Erythroblast (primary cell): ENCODE measurements around the gene KCNIP3.

Experiments
- DNase-seq, 2 experiments: peaks; one replicate each; lab custom pipeline; 2025; lab: John Stamatoyannopoulos, UW
- GATA1 ChIP-seq: IDR thresholded peaks from 2 replicates; pipeline ENCODE4 v1.6.1; 2011; ENCODE audit warnings: low read depth, mild to moderate bottlenecking, control low read depth, low read length, moderate library complexity
- POLR2A ChIP-seq: IDR thresholded peaks from 2 replicates; pipeline ENCODE4 v1.6.1; 2011; ENCODE audit warnings: mild to moderate bottlenecking, low read length

Gene KCNIP3

DNA sequence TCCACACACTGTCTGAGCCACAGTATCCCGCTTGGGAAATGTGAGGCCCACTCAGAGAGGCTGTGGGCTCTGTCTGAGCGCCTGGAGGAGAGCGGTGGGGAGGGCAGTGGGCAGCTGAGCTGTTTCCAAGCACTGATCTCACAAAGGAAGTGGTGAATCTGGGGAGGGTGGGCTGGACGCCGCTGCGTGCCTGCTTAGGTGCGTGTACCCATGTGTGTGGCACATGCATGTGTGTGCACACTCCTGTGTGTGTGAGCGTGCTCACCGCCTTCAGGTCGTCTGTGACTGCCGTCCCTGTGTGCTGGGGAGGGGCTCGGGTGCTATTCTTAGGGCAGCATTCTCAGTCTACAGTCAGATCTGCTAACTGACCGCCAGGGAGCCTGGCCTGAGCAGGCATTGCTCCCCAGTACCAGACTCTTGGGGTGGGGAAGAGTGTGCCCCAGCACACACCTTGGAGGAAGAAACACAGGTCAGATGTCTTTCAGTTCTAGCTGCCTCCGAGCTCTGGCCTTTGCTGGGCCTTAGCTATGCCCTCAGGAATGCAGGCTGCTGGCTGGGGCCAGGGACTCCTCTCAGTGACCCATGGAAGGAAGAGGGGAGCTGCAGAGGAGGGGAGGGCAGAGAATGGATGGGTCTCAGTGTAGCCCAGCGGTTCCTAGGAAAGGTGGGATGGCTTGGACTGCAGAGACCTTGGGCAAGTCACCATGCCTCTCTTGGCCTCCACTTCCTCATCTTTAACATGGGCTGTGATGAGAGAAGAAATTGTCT is 31.4 kb downstream of the KCNIP3 start:
- DNase-seq: no peak

GRCh38 chr2:95329401-95329800 is 32.3 kb downstream of the KCNIP3 start:
- TF ChIP-seq GATA1: no peak
- TF ChIP-seq POLR2A: no peak
- no peak for DNase-seq

More for the DNA sequence above, 31.4 kb downstream of the KCNIP3 start:
- no peak for TF ChIP-seq GATA1
- no peak for TF ChIP-seq POLR2A

- TF ChIP-seq POLR2A: no peak
- TF ChIP-seq GATA1: no peak
- no peak for DNase-seq
Observed at GRCh38 chr2:95329891-95330793, 33.0 kb downstream of the KCNIP3 start.

- no peak for DNase-seq
- no peak for TF ChIP-seq POLR2A
- TF ChIP-seq GATA1: no peak
Observed at GRCh38 chr2:95330794-95331338, 33.7 kb downstream of the KCNIP3 start.

DNA sequence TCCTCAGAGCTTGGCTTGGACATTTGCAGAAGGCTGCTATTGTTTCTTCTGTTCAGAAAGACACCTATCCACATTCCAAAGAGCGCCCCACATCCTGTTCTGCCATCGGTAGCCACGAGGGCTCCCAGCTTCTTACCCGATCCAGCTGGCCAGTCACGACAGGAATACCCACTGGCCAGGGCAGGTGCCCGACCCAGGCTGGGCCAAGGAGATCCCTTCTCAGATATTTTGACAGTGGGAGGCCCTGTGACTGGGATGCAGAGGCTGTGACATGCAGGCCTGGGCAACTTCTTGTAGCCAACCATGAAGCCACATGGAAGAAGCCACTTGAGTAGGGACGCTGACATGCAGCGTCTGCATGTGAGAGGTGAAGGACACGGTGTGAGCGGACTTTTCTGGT is 34.5 kb downstream of the KCNIP3 start:
- TF ChIP-seq POLR2A: no peak
- DNase-seq: no peak

DNA sequence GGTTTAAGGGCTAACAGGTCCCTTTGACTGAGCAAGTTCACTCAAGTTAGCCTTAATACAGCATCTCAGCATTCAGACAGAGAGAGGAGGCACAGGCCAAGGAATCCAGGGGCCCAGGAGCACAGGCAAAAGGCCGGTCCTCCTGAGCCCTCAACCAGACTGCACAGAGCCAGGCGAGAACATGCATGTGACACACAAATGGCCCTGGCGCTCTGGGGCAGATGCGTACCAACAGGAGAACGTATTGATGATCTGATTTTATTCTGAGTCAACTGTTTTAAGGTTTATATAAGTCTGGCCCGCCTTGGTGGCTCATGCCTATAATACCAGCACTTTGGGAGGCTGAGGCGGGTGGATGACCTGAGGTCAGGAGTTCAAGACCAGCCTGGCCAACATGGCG is 34.9 kb downstream of the KCNIP3 start:
- no peak for DNase-seq
- TF ChIP-seq GATA1: no peak
- no peak for TF ChIP-seq POLR2A

DNA sequence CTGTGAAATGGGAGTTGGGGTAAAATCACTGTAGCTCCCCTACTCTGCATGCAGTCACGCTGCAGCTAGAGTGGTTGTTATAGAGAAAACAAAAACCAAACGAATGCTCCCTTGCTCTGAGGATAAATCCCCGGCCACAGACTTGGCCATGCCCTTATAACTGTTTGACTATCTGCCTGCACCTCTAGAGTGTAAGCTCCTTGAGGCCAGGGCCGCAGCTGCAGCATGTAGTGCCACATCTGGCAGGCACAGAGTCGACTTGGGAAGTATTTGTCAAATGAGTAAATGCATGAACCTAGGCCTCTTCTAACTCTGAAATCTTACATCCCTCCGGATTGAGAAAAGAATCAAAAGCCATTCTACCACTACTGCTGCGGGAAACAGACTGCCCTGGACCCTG is 35.9 kb downstream of the KCNIP3 start:
- DNase-seq: no peak

GRCh38 chr2:95333888-95334338 is 36.8 kb downstream of the KCNIP3 start:
- no peak for TF ChIP-seq POLR2A
- no peak for TF ChIP-seq GATA1
- DNase-seq: no peak

More for the DNA sequence above, 35.9 kb downstream of the KCNIP3 start:
- no peak for TF ChIP-seq POLR2A
- no peak for TF ChIP-seq GATA1

DNA sequence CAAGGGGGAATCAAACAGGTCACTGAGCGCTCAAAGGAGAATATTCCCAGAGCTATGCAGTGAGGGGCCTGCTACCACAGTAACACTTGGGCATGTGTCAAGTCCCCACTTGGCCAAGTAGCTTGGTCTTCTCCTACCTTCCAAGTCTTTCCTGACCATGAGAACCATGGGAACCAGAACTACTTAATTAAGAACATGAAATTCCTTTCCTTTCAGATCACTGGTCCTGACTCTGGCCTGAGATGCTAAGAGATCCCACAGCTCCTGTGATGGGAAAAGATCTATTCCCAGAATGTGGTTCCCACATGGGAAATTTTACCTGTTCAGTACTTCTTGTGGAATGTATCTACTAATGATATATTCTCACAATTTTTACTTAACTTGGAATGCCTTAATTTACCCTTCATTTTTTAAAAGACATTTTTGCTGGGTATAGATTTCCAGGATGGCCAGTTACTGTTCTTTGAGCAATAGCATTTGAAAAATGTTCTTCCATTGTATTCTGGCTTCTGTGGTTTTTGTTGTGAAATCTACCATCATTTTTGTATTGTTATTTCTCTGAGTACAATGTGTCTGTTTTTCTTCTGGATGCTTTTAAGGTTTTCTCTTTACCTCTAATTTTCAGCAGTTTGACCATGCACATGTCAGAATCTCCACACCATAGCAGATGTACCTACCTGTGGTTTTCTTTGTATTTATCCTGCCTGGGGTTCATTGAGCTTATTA is 37.9 kb downstream of the KCNIP3 start:
- TF ChIP-seq GATA1 (no peak), POLR2A (no peak)
- no peak for DNase-seq

DNA sequence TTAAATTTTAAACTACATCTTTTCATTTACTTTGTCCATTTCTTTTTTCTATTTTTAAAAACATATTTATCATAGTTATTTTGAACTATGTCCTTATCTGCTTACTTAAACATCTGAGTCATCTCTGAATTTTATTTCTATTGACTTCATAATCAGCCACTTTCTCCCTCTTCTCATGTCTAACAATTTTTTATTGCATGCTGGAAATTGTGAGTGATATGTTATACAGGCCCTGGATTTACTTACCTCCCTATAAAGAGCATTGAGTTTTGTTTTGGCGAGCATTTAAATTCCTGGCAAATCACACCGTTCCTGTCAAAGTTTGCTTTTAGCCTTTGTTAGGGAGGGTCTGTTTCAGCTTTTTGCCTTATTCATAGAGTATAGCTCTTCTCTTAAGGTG is 39.3 kb downstream of the KCNIP3 start:
- DNase-seq: no peak
- TF ChIP-seq GATA1 (no peak), POLR2A (no peak)

GRCh38 chr2:95337829-95338228 is 40.7 kb downstream of the KCNIP3 start:
- TF ChIP-seq GATA1: no peak
- no peak for TF ChIP-seq POLR2A
- no peak for DNase-seq

DNA sequence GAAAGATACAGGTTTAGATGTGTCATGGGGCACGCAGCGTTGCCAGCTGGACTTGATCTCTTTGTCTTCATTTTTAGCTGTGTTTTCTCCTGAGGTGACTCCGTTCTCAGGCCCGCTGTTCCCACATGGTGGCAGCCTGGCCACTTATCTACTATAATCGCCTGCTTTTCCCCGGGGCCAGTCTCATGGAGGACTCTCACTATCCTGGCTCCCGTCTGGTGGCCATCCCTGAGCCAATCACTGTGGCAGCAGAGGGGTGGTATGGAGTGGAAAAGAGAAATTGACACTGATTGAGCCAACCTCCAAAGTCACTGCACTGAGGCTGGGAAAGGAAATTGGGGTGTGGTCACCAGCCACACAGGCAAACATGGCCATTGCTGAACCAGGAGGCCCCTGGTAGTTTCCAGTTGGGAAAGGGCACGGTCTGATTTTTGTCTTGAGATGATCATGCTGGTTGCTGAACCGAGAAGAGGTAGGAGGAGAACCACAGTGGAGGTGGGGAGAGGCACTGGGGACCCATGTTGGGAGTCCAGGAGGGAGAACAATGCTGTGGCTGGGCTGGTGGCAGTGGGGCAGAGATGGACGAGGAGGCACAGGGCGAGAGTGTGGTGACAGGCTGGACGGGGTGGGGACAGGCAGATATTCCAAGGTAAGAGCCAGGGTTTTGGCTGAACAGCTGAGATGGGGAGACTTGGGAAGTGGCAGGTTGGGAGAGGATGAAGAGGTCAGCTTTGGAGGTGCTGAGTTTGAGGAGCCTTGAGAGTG is 45.6 kb downstream of the KCNIP3 start:
- no peak for DNase-seq
- TF ChIP-seq POLR2A: no peak
- TF ChIP-seq GATA1: no peak
